GM21423 (cell line): ENCODE results near the gene OPCML.

Source experiments
- ATAC-seq: cut with Tn5 transposase; IDR thresholded peaks from one replicate; pipeline ENCODE4 v1.9.1; 2021; ENCODE audit warnings: mild to moderate bottlenecking, moderate library complexity; ENCODE audit not compliant: unreplicated experiment

The OPCML gene

GRCh38 chr11:132831272-132831671, 701.0 kb downstream of the OPCML start:
- ATAC-seq: no peak

GRCh38 chr11:132824642-132825041, 707.7 kb downstream of the OPCML start:
- no peak for ATAC-seq

- no peak for ATAC-seq
Measured at GRCh38 chr11:132822276-132822675, 710.0 kb downstream of the OPCML start.

GRCh38 chr11:132821499-132821898, 710.8 kb downstream of the OPCML start:
- ATAC-seq: no peak

- no peak for ATAC-seq
Measured at GRCh38 chr11:132821014-132821413, 711.3 kb downstream of the OPCML start.

- no peak for ATAC-seq
Measured at GRCh38 chr11:132818951-132819350, 713.4 kb downstream of the OPCML start.

GRCh38 chr11:132817387-132817786, 714.9 kb downstream of the OPCML start:
- no peak for ATAC-seq

GRCh38 chr11:132814410-132814809, 717.9 kb downstream of the OPCML start:
- no peak for ATAC-seq

GRCh38 chr11:132811649-132812048, 720.7 kb downstream of the OPCML start:
- ATAC-seq: no peak

GRCh38 chr11:132809070-132809469, 723.2 kb downstream of the OPCML start:
- no peak for ATAC-seq

GRCh38 chr11:132804258-132804657, 728.0 kb downstream of the OPCML start:
- ATAC-seq: no peak

GRCh38 chr11:132803436-132803835, 728.9 kb downstream of the OPCML start:
- ATAC-seq: no peak

GRCh38 chr11:132802947-132803346, 729.4 kb downstream of the OPCML start:
- ATAC-seq: no peak

- ATAC-seq: no peak
Measured at GRCh38 chr11:132793831-132794230, 738.5 kb downstream of the OPCML start.

GRCh38 chr11:132792341-132793140, 739.8 kb downstream of the OPCML start:
- no peak for ATAC-seq

- ATAC-seq: no peak
Measured at GRCh38 chr11:132790971-132791370, 741.3 kb downstream of the OPCML start.

GRCh38 chr11:132790466-132790865, 741.8 kb downstream of the OPCML start:
- ATAC-seq: no peak

GRCh38 chr11:132788816-132789325, 743.4 kb downstream of the OPCML start:
- ATAC-seq: no peak

GRCh38 chr11:132785878-132786277, 746.4 kb downstream of the OPCML start:
- ATAC-seq: no peak

GRCh38 chr11:132784441-132784840, 747.9 kb downstream of the OPCML start:
- ATAC-seq: no peak

- no peak for ATAC-seq
Measured at GRCh38 chr11:132782102-132782501, 750.2 kb downstream of the OPCML start.

- ATAC-seq: no peak
Measured at GRCh38 chr11:132780046-132780445, 752.3 kb downstream of the OPCML start.

GRCh38 chr11:132779497-132779896, 752.8 kb downstream of the OPCML start:
- ATAC-seq: no peak
